Upper lobe of right lung (tissue), 1 donor: ENCODE results near the gene HMGXB3. TPM values are rescaled to one million over a fixed set of nuclear protein-coding genes. Genes with fewer than 3 reads are reported as not detected.

ENCODE experiments used
- ATAC-seq: fragments of 200-7000 bp; cut with Tn5 transposase; one replicate; pipeline ENCODE4 v1.9.1; 2020; ENCODE audit warnings: mild to moderate bottlenecking, moderate library complexity
- DNase-seq: peaks from one replicate; pipeline ENCODE4 v3.0.0-alpha.2; 2020
- H3K27ac ChIP-seq: fragments of 200-600 bp; one replicate; pipeline ENCODE4 v1.8.0; 2022
- H3K27me3 ChIP-seq: fragments of 200-600 bp; one replicate; pipeline ENCODE4 v1.8.0; 2022; ENCODE audit warnings: mild to moderate bottlenecking
- H3K36me3 ChIP-seq: fragments of 200-600 bp; one replicate; pipeline ENCODE4 v1.8.0; 2022
- H3K4me1 ChIP-seq: fragments of 200-600 bp; one replicate; pipeline ENCODE4 v1.8.0; 2022
- H3K4me3 ChIP-seq: fragments of 200-600 bp; one replicate; pipeline ENCODE4 v1.8.0; 2022; ENCODE audit warnings: mild to moderate bottlenecking
- H3K9me3 ChIP-seq: fragments of 200-600 bp; one replicate; pipeline ENCODE4 v1.8.0; 2022
- CTCF ChIP-seq: fragments of 200-600 bp; IDR thresholded peaks from one replicate; pipeline ENCODE4 v1.8.0; 2022; ENCODE audit warnings: antibody characterized with exemption
- intact Hi-C: fragments of 100-400 bp; cut with DNase I; formaldehyde crosslinking; loops from one replicate; pipeline ENCODE4 v1.11.0; 2022
- total RNA-seq: library from RNA; stranded (reverse); fragmentation: NEBNext Ultra II Directional; extraction: Animal tissue kit (Norgen Biotek cat#: 25700); gene quantifications from one replicate; pipeline ENCODE4 v1.2.1, GENCODE V29; 2021
- donor health status: DM: no; HTN: yes; CAD: no; lungs with severe emphysema.

The HMGXB3 gene
- total RNA-seq, 1 donor from 2014 or later = 33.7 TPM

- peaks cover 43% of the 10 kb centered on the region for H3K36me3 ChIP-seq
- no peaks in the 10 kb centered on the region for H3K9me3 ChIP-seq
- no peak overlapping the region for H3K27ac ChIP-seq
- intact Hi-C loops = no loop called here
- H3K27me3 ChIP-seq = no peaks in the 10 kb centered on the region
- TF ChIP-seq CTCF = no peak
- ATAC-seq (no peak), DNase-seq (no peak)
- H3K4me1 ChIP-seq = no peaks in the 10 kb centered on the region
- no peak overlapping the region for H3K4me3 ChIP-seq
These were observed 20.6 kb upstream of the HMGXB3 start for GRCh38 chr5:149979896-149980295.

GRCh38 chr5:149981206-149981605 lies 19.3 kb upstream of the HMGXB3 start:
- Histone ChIP-seq H3K27me3 (no peaks in the 10 kb centered on the region), H3K36me3 (peaks cover 43% of the 10 kb centered on the region), H3K4me1 (no peaks in the 10 kb centered on the region), H3K4me3 (no peak overlapping the region), H3K27ac (no peak overlapping the region), H3K9me3 (no peaks in the 10 kb centered on the region)
- TF ChIP-seq CTCF = no peak
- intact Hi-C loops = no loop called here
- ATAC-seq = no peak
- DNase-seq = no peak

- TF ChIP-seq CTCF = no peak
- Histone ChIP-seq H3K4me1 (no peaks in the 10 kb centered on the region), H3K27me3 (no peaks in the 10 kb centered on the region), H3K4me3 (no peak overlapping the region), H3K9me3 (no peaks in the 10 kb centered on the region), H3K27ac (no peak overlapping the region), H3K36me3 (peaks cover 42% of the 10 kb centered on the region)
- intact Hi-C loops = no loop called here
- no peak for DNase-seq
- no peak for ATAC-seq
These were observed 18.0 kb upstream of the HMGXB3 start for GRCh38 chr5:149982505-149982904.

- TF ChIP-seq CTCF = no peak
- ATAC-seq = no peak
- no peak for DNase-seq
- intact Hi-C loops = loop anchor here (5.0 kb wide), 1 partner anchor 151 kb away; no protein-coding TSS in a partner anchor
- no peak overlapping the region for H3K27ac ChIP-seq
- H3K9me3 ChIP-seq = no peaks in the 10 kb centered on the region
- H3K36me3 ChIP-seq = no peaks in the 10 kb centered on the region
- H3K27me3 ChIP-seq = no peaks in the 10 kb centered on the region
- no peaks in the 10 kb centered on the region for H3K4me1 ChIP-seq
- no peak overlapping the region for H3K4me3 ChIP-seq
These were observed 12.4 kb upstream of the HMGXB3 start for GRCh38 chr5:149988126-149988525.

- Histone ChIP-seq H3K36me3 (peaks cover 15% of the 10 kb centered on the region), H3K4me1 (no peaks in the 10 kb centered on the region), H3K27me3 (no peaks in the 10 kb centered on the region), H3K4me3 (no peak overlapping the region), H3K27ac (no peak overlapping the region), H3K9me3 (no peaks in the 10 kb centered on the region)
- DNase-seq (no peak), ATAC-seq (peak; percentile 97)
- intact Hi-C loops = no loop called here
- TF ChIP-seq CTCF = peak; percentile 95
These were observed 9.8 kb upstream of the HMGXB3 start for GRCh38 chr5:149990518-149991376.
